ENCODE data around the gene CDK5RAP3.

The CDK5RAP3 gene

GRCh38 chr17:48026502-48027321, 55.8 kb downstream of the CDK5RAP3 start:
- peak; percentile 82 to 85 for DNase-seq

GRCh38 chr17:48027322-48027981, 56.5 kb downstream of the CDK5RAP3 start:
- DNase-seq = no peak

GRCh38 chr17:48028736-48029135, 57.8 kb downstream of the CDK5RAP3 start:
- no peak for DNase-seq

- no peak for DNase-seq
These were observed 59.6 kb downstream of the CDK5RAP3 start for GRCh38 chr17:48030531-48030930.
